ACC112 (cell line): ENCODE measurements around the gene RPRD1B.
"Not testable (repeated sequence)": the region's sequence is repeated elsewhere in the genome, so short reads cannot be mapped to it uniquely, and the experiment has no call there.

ENCODE experiments used
- H2AFZ ChIP-seq: fragments of 200-600 bp; sonication (generic); one replicate; pipeline ENCODE4 v1.6.0; 2017; ENCODE audit warnings: antibody characterized with exemption, low read length; ENCODE audit not compliant: unreplicated experiment
- H3K27ac ChIP-seq: fragments of 200-600 bp; sonication (generic); 2 replicates; pipeline ENCODE4 v1.5.1; 2014; ENCODE audit warnings: low read depth, mild to moderate bottlenecking, antibody characterized with exemption, low read length, moderate library complexity
- H3K27me3 ChIP-seq: fragments of 200-600 bp; sonication (generic); 2 replicates; pipeline ENCODE4 v1.6.1; 2014; ENCODE audit warnings: mild to moderate bottlenecking, antibody characterized with exemption, low read length, moderate library complexity, mixed read lengths; ENCODE audit not compliant: insufficient read depth
- H3K36me3 ChIP-seq: fragments of 200-600 bp; sonication (generic); 2 replicates; pipeline ENCODE4 v1.6.1; 2016; ENCODE audit warnings: mild to moderate bottlenecking, antibody characterized with exemption, low read length, moderate library complexity, mixed read lengths; ENCODE audit not compliant: insufficient read depth
- H3K4me1 ChIP-seq: fragments of 200-600 bp; sonication (generic); one replicate; pipeline ENCODE4 v1.6.1; 2016; ENCODE audit warnings: low read length, mixed read lengths; ENCODE audit not compliant: insufficient read depth, unreplicated experiment, control insufficient read depth
- H3K4me3 ChIP-seq: fragments of 200-600 bp; sonication (generic); 2 replicates; pipeline ENCODE4 v1.5.1; 2014; ENCODE audit warnings: mild to moderate bottlenecking, low read depth, low read length
- H3K79me2 ChIP-seq: fragments of 200-600 bp; sonication (generic); one replicate; pipeline ENCODE4 v1.6.0; 2016; ENCODE audit warnings: low read length; ENCODE audit not compliant: control insufficient read depth, unreplicated experiment, insufficient read depth

RPRD1B gene

GRCh38 chr20:38106461-38106860 is 72.9 kb downstream of the RPRD1B start:
- H3K27ac ChIP-seq: no peak overlapping the region
- H2AFZ ChIP-seq: no peak overlapping the region
- H3K79me2 ChIP-seq: no peaks in the 10 kb centered on the region
- H3K27me3 ChIP-seq: no peaks in the 10 kb centered on the region
- H3K4me1 ChIP-seq: peaks cover 25% of the 10 kb centered on the region
- H3K4me3 ChIP-seq: no peak overlapping the region
- H3K36me3 ChIP-seq: no peaks in the 10 kb centered on the region

- H3K27me3 ChIP-seq, H3K27ac ChIP-seq, H3K36me3 ChIP-seq, H3K79me2 ChIP-seq, H3K4me3 ChIP-seq, H2AFZ ChIP-seq: not testable (repeated sequence)
- peaks cover 25% of the 10 kb centered on the region for H3K4me1 ChIP-seq
These were observed 73.8 kb downstream of the RPRD1B start for GRCh38 chr20:38107386-38107785.

GRCh38 chr20:38107916-38108315 is 74.4 kb downstream of the RPRD1B start:
- H3K79me2 ChIP-seq, H3K4me3 ChIP-seq, H3K36me3 ChIP-seq, H3K27me3 ChIP-seq, H3K27ac ChIP-seq, H2AFZ ChIP-seq: not testable (repeated sequence)
- H3K4me1 ChIP-seq: peaks cover 25% of the 10 kb centered on the region

GRCh38 chr20:38108438-38108985 is 75.0 kb downstream of the RPRD1B start:
- no peaks in the 10 kb centered on the region for H3K79me2 ChIP-seq
- H3K36me3 ChIP-seq: no peaks in the 10 kb centered on the region
- no peak overlapping the region for H3K4me3 ChIP-seq
- H3K27me3 ChIP-seq: no peaks in the 10 kb centered on the region
- no peak overlapping the region for H2AFZ ChIP-seq
- H3K4me1 ChIP-seq: peaks cover 27% of the 10 kb centered on the region
- H3K27ac ChIP-seq: peak overlapping the region; percentile 65; the same call in 1 of the 2 replicates

GRCh38 chr20:38108986-38109541 is 75.5 kb downstream of the RPRD1B start:
- H3K36me3 ChIP-seq: no peaks in the 10 kb centered on the region
- no peak overlapping the region for H3K4me3 ChIP-seq
- peak overlapping the region; percentile 65 for H3K27ac ChIP-seq
- H3K79me2 ChIP-seq: no peaks in the 10 kb centered on the region
- no peak overlapping the region for H2AFZ ChIP-seq
- peaks cover 31% of the 10 kb centered on the region for H3K4me1 ChIP-seq
- no peaks in the 10 kb centered on the region for H3K27me3 ChIP-seq

- peak overlapping the region; percentile 65 for H3K27ac ChIP-seq
- peaks cover 33% of the 10 kb centered on the region for H3K4me1 ChIP-seq
- no peaks in the 10 kb centered on the region for H3K27me3 ChIP-seq
- no peaks in the 10 kb centered on the region for H3K36me3 ChIP-seq
- no peak overlapping the region for H3K4me3 ChIP-seq
- H3K79me2 ChIP-seq: no peaks in the 10 kb centered on the region
- H2AFZ ChIP-seq: no peak overlapping the region
These were observed 76.3 kb downstream of the RPRD1B start for GRCh38 chr20:38109591-38110524.

- Histone ChIP-seq H3K27me3 (no peaks in the 10 kb centered on the region), H3K27ac (peak overlapping the region; percentile 65), H2AFZ (no peak overlapping the region), H3K79me2 (no peaks in the 10 kb centered on the region), H3K4me1 (peaks cover 33% of the 10 kb centered on the region), H3K36me3 (no peaks in the 10 kb centered on the region), H3K4me3 (no peak overlapping the region)
These were observed 77.1 kb downstream of the RPRD1B start for GRCh38 chr20:38110525-38111178.

GRCh38 chr20:38111366-38112232 is 78.1 kb downstream of the RPRD1B start:
- Histone ChIP-seq H3K79me2 (no peaks in the 10 kb centered on the region), H2AFZ (no peak overlapping the region), H3K4me1 (peaks cover 33% of the 10 kb centered on the region)

GRCh38 chr20:38112261-38112929 is 78.8 kb downstream of the RPRD1B start:
- Histone ChIP-seq H3K79me2 (no peaks in the 10 kb centered on the region), H3K4me3 (no peak overlapping the region), H3K27ac (no peak overlapping the region), H2AFZ (no peak overlapping the region), H3K27me3 (no peaks in the 10 kb centered on the region), H3K4me1 (peaks cover 36% of the 10 kb centered on the region), H3K36me3 (no peaks in the 10 kb centered on the region)

More at GRCh38 chr20:38111366-38112232, 78.1 kb downstream of the RPRD1B start:
- Histone ChIP-seq H3K4me3 (no peak overlapping the region), H3K27ac (no peak overlapping the region), H3K27me3 (no peaks in the 10 kb centered on the region), H3K36me3 (no peaks in the 10 kb centered on the region)
